Measurements from ENCODE around the gene RAI1.

GRCh38 chr17:17774009-17774881 is 93.0 kb downstream of the RAI1 start:
- TF ChIP-seq TBP (IDR thresholded peaks at IDR 0.05; ENCODE audit: low read depth, low read length) (no peak), POLR2A (IDR thresholded peaks at IDR 0.05; ENCODE audit: control extremely low read depth in 1 of 2, low read depth in 2 of 2, low read length in 2 of 2) (no peak), RFX5 (IDR thresholded peaks at IDR 0.05; ENCODE audit: borderline replicate concordance, low read depth, low read length) (no peak), CTCF (IDR thresholded peaks at IDR 0.05; ENCODE audit: control extremely low read depth in 1 of 3, insufficient read depth in 1 of 3, low read depth in 1 of 3, low read length in 3 of 3) (peak; percentile 51 to 60 (median 51); a peak in 3 of 4 replicates), CHD2 (IDR thresholded peaks at IDR 0.05; ENCODE audit: low read length) (no peak), EZH2 (IDR thresholded peaks at IDR 0.05; ENCODE audit: low read depth, low read length, severe bottlenecking) (no peak), SUZ12 (IDR thresholded peaks at IDR 0.05; ENCODE audit: low read length) (no peak), TAF1 (IDR thresholded peaks at IDR 0.05; ENCODE audit: low read depth, low read length) (no peak), SIX5 (IDR thresholded peaks at IDR 0.05; ENCODE audit: low read depth, low read length) (no peak), BRCA1 (IDR thresholded peaks at IDR 0.05; ENCODE audit: low read depth, low read length) (no peak), KDM5A (IDR thresholded peaks at IDR 0.05; ENCODE audit: low read length) (no peak), YY1 (IDR thresholded peaks at IDR 0.05; ENCODE audit: low read depth, low read length) (no peak)

Data from H1 (cell line).